DMS153 treated with DMSO at 0.1 percent for 48 hours (cell line): Measurements from ENCODE around the gene GTF2IRD1.
"Not testable (repeated sequence)": the region's sequence is repeated elsewhere in the genome, so short reads cannot be mapped to it uniquely, and the experiment has no call there.

Experiments
- DNase-seq: peaks from one replicate; lab custom pipeline; 2025; ENCODE audit not compliant: unreplicated experiment; lab: John Stamatoyannopoulos, UW

Gene GTF2IRD1

DNA sequence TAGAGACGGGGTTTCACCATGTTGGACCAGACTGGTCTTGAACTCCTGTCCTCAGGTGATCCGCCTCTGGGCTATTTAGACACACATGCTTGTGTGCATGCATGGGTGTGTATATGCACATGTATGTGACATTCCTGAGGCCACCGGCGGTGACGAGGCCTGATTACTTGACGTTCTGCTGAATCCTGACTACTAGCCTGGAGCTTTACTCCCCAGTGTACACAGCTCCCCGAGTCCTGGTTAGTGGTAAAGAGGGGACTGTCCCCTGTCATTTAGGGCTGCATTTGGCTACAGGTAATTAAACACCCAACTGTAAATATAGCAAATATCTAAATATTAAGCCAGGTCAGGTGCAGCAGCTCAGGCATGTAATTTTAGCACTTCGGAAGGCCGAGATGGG lies 14.2 kb downstream of the GTF2IRD1 start:
- DNase-seq, result no peak

DNA sequence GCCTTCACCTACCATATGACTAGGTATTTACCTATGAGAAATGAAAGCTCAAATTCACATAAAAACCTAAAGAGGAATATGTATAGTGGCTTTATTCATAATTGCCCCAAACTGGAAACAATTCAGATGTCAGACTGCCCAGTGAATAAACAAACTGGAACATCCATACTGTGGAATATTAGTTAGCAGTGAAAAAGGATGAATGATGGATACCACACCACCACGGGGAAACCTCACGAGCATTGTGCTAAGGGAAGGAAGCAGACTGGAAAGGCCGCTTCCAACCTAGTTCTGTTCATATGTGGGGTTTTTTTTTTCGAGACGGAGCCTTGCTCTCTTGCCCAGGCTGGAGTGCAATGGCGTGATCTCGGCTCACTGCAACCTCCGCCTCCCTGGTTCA lies 16.8 kb downstream of the GTF2IRD1 start:
- no peak for DNase-seq

DNA sequence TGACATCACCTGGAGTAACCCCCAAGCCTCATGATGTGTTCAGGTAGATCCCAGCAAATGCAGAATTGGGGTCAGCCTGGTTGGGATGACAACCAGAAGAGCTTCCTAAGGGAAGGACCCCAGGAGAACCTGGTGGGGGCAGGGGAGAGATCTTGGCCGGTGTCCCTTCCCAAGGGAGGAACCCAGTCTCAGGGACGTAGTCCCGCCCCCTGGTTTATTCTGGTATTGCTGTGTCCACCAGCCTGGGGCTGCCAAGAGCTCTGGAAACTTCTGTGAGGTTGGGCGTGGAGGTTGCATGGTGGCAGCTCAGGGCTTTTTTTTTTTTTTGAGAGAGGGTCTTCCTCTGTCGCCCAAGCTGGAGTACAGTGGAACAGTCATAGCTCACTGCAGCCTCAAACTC lies 19.4 kb downstream of the GTF2IRD1 start:
- no peak for DNase-seq

DNA sequence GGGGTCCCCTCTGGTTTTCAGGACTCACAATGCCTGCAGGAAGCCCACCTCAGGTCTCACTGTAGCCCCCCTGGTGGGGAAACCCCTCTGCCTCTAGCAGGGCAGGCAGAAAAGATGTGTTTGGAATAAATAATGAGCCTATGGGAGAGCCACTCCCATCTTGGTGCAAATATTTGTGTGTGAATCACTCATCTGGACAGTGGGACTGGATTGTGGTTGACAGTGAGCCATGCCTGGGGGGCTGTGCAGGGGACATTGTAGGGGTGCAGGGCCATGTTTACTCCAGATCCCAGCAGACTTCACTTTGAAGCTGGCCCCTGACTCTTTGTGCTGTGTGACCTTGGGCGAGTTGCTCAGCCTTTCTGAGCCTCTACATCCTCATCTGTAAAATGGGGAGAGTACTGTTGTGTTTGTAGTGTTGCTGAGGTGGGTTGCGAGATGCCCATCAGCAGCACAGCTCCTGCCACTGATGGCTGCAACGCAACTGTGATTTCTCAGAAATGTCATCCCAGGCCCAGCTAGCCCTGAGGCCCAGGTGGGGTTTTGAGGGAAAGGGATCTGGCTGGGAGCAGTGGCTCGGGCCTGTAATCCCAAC lies 20.7 kb downstream of the GTF2IRD1 start:
- DNase-seq, result no peak

DNA sequence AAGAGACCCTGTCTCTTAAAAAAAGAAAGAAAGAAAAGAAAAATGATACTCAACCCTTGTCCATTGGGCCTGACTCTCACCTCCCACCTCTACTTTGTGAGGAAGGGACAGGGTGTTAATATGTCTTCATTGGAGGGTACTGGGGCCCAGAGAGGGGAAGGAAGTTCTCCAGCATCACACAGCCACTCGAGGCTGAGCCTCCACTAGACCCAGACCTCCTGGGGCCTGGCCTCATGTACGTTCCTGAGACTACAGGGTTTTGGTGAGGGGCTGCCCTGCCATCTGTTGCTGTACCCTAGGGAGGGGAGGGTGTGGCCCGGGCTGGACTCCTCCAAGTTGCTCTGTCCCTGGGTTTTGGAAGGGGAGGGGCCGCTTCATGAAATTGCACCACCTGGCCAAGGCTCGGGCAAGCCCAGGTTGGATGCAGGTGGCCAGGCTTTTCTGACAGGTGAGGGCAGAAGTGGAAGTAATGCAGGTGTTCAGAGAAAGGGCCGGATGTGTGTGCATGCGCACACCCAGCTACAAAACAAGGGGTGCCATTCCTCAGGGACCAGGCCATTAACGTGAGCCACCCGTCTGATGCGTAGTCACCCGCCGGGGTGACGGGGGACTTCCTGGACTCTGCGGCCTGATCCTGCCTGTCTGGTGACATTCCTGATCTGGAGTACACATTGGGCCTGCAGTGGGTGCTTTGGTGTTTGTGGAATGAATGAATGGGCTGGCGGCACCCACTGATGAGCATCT lies 21.7 kb downstream of the GTF2IRD1 start:
- DNase-seq, result peak; percentile 99

DNA sequence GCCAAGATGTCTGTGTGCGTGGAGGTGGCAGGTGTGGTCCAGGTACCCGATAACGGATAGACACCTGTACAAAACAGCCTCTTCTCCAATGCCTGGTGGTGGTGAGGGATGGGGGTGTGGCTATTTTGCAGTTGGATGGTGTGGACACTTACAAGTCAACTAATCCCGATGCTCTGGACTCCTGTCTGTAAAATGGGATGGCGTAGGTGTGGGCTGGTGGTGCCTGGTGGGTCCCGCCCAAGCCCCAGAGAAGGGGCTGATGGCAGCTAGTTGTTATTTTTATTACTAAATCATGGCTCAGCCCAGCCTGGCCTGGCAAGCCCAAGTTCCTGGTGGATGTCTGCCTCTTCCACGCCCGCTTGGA lies 22.3 kb downstream of the GTF2IRD1 start:
- no peak for DNase-seq

DNA sequence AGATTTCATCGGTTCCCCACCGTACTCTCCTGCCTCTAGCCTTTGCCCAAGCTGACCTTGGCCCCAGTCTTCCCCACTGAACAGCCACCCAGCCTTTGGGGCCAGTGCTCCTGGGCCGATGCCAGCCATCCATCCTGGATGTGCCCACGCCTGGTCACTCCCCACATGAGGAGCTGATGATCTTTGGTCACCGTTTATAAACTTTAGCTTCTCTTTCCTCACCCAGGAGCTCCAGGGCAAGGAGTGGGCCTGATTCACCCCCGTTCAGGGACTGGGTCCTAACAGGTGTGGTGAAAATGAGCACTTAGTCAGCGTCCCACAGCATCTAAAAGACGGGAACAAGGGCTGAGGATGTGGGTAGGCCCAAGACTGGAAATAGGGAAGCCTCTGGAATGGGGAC lies 22.9 kb downstream of the GTF2IRD1 start:
- no peak for DNase-seq

DNA sequence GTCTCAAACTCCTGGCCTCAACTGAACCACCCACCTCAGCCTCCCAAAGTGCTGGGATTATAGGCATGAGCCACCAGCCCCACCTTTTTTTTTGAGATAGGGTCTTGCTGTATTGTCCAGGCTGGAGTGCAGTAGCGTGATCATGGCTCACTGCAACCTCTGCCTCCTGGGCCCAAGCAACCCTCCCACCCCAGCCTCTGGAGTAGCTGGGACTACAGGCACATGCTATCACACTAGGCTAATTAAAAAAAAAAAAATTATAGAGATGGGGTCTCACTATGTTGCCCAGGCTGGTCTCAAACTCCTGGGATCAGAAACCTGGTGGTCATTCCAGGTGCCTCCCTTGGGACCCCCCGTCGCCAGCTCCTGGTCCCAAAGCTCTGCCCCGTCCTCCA lies 25.0 kb downstream of the GTF2IRD1 start:
- DNase-seq, result no peak

DNA sequence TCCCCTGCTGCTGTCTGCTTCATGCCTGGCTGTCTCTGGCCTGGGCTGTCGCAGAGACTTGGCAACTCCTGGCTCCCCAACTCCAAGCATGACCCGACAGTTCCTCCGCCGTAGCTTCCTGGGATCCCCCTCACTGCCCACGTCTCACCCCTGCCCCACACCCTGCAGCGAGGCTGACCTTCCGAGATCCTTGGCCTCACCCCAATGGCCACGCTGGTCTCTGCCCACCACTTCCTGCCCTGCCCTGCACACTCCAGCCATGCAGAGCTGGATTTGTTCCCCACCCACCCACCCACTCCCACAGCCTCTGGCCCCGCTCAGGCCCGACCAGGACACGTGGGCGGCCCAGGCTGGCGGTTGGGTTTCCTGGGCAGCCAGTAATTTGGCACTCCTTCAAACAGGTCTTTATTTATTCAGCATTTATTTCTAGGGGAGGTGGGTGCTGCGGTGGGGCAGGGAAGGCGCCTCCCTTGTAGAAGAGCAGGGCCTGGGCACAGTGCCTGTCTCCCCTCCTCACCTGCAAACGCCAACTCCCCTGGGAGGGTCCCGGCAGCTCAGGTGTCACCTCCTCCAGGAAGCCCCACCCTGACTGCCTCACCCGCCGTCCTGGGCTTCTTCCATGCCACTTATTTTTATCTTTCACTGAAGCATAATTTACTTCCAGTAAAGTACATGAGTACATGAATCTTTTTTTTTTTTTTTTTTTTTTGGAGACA lies 25.5 kb downstream of the GTF2IRD1 start:
- peak; percentile 89 for DNase-seq

DNA sequence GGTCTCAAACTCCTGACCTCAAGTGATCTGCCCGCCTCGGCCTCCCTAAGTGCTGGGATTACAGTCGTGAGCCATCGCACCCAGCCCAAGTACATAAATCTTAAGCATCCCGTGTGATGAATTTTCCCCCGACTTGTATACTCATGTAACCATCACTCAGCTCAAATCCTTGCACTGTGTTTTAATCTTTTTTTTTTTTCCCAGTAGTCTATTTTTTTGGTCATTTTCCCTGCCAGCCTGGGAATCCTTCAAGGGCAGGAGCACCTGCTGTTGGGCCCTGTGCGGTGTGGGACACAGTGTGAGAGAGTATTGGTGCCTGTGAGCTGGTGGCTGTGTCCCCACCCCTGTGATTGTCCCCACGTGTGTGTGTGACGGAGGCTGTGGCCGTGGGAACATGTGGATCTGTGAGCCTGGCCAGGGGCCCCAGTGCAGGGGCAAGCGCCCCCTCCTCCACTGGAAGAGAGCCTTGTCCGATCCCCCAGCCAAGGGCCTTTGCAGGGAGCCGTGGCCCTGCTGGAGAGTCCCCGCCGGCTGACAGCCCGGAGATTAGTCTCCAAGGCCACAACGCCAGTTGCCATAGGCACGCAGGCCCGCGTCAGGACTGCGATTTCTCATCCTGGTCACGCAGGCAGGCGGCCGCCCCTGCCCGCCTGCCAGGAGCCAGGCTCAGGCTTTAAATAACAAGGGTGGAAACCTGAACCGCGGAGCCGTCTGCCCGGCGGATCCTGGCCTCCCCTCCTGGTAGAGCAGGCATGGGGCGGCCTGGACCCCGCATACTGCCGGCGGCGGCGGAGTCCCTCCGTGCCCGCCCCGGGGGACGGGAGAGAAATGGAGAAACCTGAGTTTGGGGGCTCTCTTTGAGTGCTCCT lies 26.5 kb downstream of the GTF2IRD1 start:
- peak; percentile 79 for DNase-seq

DNA sequence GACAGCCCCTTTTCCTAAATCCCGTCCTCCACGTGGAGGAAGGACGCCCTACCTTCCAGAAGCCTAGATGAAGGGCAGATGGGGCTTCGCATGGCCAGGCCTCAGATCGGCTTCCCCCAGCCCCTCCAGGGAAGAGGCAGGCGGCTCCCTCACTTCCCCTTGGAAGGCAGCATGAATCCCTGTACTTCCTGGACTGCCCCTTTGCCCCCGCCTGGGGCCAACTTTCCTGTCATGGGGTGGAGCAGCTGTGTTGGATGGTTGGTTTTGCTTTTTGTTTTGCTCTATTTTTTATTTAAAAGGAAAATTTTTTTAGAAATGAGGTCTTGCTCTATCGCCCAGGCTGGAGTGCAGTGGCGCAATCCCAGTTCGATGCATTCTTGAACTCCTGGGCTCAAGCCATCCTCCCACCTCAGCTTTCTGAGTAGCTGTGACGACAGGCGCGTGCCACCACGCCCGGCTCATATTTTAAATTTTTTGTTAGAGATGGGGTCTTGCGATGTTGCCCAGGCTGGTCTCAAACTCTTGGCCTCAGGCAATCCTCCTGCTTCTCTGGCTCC lies 27.2 kb downstream of the GTF2IRD1 start:
- DNase-seq, result no peak

DNA sequence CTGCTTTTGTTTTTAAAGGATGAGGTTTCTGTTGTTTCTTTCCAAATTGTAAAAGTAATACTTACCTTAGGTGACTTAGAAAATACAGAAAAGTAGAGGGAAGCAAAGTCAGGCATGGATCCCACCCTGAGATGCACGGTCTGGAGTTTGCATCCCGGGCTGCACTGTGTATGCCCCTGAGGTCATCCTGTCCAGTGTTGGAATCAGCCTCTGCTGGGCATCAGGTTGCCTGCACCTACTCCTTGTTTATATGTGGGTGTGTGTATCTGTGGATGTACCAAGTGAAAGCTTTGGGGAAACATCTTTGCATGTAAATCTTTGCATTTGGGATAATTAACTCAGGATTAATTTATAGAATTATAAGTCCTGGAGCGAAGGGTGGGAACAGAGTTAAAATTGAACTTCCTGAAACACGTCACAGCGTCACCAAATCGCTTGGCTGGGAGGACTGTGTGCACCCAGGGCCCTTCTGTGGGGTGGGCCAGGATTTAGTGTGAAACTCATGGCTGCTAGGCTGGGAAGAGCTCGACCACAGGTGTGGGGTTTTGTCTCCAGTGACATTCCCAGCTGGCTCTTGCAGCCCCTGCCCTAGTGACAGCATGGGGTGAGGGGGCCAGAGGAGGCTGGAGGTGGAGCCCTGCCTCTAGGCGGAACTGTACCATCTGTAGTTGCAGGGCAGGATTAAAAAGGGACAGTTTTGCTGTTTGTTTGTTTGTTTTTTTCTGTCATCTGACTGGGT lies 27.9 kb downstream of the GTF2IRD1 start:
- no peak for DNase-seq

DNA sequence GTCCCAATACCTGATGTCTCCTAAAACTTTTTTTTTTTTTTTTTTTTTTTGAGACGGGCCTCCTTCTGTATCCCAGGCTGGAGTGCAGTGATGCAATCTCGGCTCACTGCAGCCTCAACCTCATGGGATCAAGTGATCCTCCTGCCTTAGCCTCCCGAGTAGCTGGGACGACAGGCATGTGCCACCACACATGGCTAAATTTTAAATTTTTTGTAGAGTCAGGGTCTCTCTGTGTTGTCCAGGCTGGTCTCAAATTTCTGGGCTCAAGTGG lies 28.4 kb downstream of the GTF2IRD1 start:
- no peak for DNase-seq

DNA sequence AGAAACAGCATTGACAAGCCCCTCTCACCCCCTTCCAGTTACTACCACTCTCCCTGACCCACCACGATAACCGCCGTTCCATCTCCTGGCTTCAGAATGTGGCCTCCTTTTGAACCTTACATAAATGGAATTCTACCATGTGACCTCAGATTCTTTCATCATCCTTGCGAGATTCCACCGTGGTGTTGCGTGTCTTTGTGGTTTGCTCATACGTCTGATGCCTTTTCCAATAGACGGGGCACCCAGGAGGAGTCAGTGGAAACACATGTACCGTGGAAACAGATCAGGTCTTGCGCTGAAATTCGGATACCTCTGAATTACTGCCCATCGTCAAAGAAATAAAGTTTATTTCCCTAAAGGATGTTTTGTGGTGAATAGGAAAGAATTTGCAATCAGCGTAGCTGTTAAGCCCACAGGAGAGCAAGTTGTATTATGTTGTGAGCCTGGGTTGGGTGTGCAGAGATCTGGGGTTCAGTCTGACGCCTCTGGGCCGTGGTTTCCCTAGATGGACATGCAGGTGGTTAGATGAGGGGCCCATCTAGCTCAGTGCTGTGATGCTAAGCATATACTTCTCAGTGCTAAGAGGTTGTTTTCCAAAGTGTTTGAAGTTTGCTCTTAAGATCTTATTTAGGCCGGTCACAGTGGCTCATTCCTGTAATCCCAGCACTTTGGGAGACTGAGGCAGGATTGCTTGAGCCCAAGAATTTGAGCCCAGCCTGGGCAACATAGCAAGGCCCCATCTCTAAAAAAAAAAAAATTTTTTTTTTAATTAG lies 29.1 kb downstream of the GTF2IRD1 start:
- no peak for DNase-seq

DNA sequence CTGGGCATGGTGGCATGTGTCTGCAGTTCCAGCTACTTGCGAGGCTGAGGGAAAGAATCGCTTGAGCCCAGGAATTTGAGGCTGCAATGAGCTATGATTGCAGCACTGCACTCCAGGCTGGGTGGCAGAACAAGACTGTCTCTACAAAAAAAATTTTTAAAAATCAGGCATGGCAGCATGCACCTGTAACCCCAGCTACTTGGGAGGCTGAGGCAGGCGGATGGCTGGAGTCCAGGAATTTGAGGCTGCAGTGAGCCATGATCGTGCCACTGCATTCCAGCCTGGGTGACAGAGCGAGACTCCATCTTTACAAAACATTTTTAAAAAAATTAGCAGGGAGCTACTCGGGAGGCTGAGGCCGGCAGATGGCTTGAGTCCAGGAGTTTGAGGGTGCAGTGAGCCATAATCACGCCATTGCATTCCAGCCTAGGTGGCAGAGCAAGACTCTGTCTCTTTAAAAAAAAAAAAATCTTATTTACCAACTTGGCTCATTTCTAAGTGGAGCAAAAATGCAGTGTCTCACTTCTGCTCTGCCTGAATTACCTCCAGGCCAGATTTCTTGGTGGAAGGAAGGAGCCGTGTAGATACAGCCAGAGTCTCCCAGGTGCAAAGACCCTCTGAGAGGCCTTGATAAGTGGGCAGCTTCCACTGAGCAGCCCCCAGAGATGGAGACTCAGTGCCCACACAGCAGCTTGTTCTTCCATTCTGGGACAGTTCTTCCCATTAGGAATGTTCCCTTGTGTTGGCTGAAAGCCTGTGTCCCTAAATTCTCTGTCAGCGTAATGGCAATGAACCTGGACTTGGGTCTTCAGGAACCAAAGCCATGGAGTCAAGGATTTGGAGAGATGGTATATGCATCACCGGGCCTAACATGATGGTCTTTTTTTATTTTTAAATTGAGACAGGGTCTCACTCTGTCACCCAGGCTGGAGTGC lies 30.0 kb downstream of the GTF2IRD1 start:
- no peak for DNase-seq

DNA sequence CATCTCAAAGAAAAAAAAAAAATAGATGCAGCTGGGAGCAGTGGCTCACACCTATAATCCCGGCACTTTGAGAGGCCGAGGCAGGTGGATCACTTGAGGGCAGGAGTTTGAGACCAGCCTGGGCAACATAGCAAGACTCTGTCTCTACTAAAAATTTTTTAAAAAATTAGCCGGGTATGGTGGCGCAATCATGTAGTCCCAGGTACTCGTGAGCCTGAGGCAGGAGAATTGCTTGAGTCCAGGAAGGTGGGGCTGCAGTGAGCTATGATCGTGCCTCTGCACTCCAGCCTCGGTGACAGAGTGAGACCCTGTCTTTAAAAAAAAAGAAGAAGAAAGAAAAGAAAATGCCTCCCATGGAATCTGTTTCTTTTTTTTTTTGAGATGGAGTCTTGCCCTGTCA lies 31.9 kb downstream of the GTF2IRD1 start:
- DNase-seq, result no peak

DNA sequence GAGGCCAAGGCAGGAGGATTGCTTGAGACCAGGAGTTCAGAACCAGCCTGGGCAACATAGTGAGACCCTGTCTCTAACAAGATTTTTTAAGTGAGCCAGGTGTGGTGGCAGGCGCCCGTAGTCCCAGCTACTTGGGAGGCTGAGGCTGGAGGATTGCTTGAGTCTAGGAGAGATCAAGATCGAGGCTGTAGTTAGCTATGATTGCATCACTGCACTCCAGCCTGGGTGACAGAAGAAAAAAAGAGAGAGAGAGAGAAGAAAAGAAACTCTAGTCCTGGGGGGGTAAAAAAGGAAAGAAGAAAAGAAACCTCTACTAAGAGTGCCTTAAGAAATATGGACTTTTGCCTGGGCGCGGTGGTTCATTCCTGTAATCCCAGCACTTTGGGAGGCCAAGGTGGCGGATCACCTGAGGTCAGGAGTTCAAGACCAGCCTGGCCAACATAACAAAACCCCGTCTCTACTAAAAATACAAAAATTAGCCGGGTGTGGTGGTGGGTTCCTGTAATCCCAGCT lies 34.9 kb downstream of the GTF2IRD1 start:
- not testable (repeated sequence) for DNase-seq
